Mucosa of gallbladder (tissue), 1 donor: Measurements from ENCODE around the gene PNKD. TPM values are rescaled to one million over a fixed set of nuclear protein-coding genes. Genes with fewer than 3 reads are reported as not detected.
A peak's percentile ranks its signal among the peaks of the same experiment; 100 is the strongest.

ENCODE experiments used
- DNase-seq: peaks from one replicate; pipeline ENCODE4 v3.0.0-alpha.2; 2020; ENCODE audit warnings: low spot score
- total RNA-seq: library from RNA; stranded (reverse); gene quantifications from one replicate; pipeline ENCODE4 v1.2.1, GENCODE V29; 2021
- donor health status: DM: no; HTN: no; CAD: no.

Gene PNKD
- total RNA-seq, 1 donor from 2014 or later, result 154 TPM

- DNase-seq, result no peak
Measured at GRCh38 chr2:218343591-218343990, 73.3 kb downstream of the PNKD start.

- DNase-seq, result no peak
Measured at GRCh38 chr2:218344090-218344754, 73.9 kb downstream of the PNKD start.

GRCh38 chr2:218344755-218345417 lies 74.6 kb downstream of the PNKD start:
- DNase-seq, result no peak

GRCh38 chr2:218345491-218346236 lies 75.3 kb downstream of the PNKD start:
- DNase-seq, result no peak

GRCh38 chr2:218347172-218347571 lies 76.9 kb downstream of the PNKD start:
- DNase-seq, result no peak

GRCh38 chr2:218354045-218354444 lies 83.7 kb downstream of the PNKD start:
- no peak for DNase-seq

- DNase-seq, result peak; percentile 34
Measured at GRCh38 chr2:218354850-218355443, 84.6 kb downstream of the PNKD start.

GRCh38 chr2:218357236-218358177 lies 87.2 kb downstream of the PNKD start:
- no peak for DNase-seq

- no peak for DNase-seq
Measured at GRCh38 chr2:218360453-218360852, 90.1 kb downstream of the PNKD start.

- DNase-seq, result no peak
Measured at GRCh38 chr2:218362606-218363005, 92.3 kb downstream of the PNKD start.

- DNase-seq, result no peak
Measured at GRCh38 chr2:218363736-218364135, 93.4 kb downstream of the PNKD start.

GRCh38 chr2:218364196-218364595 lies 93.9 kb downstream of the PNKD start:
- no peak for DNase-seq

GRCh38 chr2:218366621-218367414 lies 96.5 kb downstream of the PNKD start:
- DNase-seq, result no peak

- DNase-seq, result peak; percentile 89
Measured at GRCh38 chr2:218367415-218368149, 97.3 kb downstream of the PNKD start.

- DNase-seq, result no peak
Measured at GRCh38 chr2:218368150-218368528, 97.8 kb downstream of the PNKD start.

GRCh38 chr2:218368621-218369153 lies 98.4 kb downstream of the PNKD start:
- DNase-seq, result peak; percentile 39

GRCh38 chr2:218369330-218369729 lies 99.0 kb downstream of the PNKD start:
- DNase-seq, result no peak

GRCh38 chr2:218370410-218371063 lies 100.2 kb downstream of the PNKD start:
- DNase-seq, result peak; percentile 48

GRCh38 chr2:218371983-218372350 lies 101.6 kb downstream of the PNKD start:
- no peak for DNase-seq
